A549 (cell line): Measurements from ENCODE around the gene CWF19L2. TPM values are rescaled to one million over a fixed set of nuclear protein-coding genes. Genes with fewer than 3 reads are reported as not detected.

Source experiments
- ATAC-seq, 2 experiments: fragments of 200-7000 bp in 1 of 2; fragments of >200 bp in 1 of 2; cut with Nextera tagmentation in 1 of 2; cut with Tn5 transposase in 1 of 2; 3 replicates each; pipeline versions ENCODE4 v1.8.0 to v1.9.1; 2018 to 2020; ENCODE audit warnings: mild to moderate bottlenecking in 1 of 2, moderate library complexity in 1 of 2
- CTCF ChIA-PET: fragments of 300-600 bp; sonication (Branson Sonifier 250); formaldehyde crosslinking; extraction: SDS; loops from one replicate; lab custom pipeline; 2021; ENCODE audit warnings: antibody characterized with exemption, inconsistent platforms; lab: Yijun Ruan, JAX
- POLR2A ChIA-PET: fragments of 350-600 bp; formaldehyde crosslinking; extraction: SDS; loops from one replicate; lab custom pipeline; 2021; ENCODE audit warnings: antibody characterized with exemption, inconsistent platforms; lab: Yijun Ruan, JAX
- DNase-seq, 2 experiments: peaks; one replicate each; pipeline versions ENCODE4 v3.0.0 to v3.0.0-alpha.2; 2011 to 2016; ENCODE audit warnings: low read depth in 1 of 2, low spot score in 1 of 2
- FAIRE-seq: peaks from 2 replicates; lab custom pipeline; 2011; peaks lifted over from hg19 to GRCh38; lab: Jason Lieb, UNC
- H3K27ac ChIP-seq, 2 experiments: fragments of >200 bp; sonication (Bioruptor Twin); formaldehyde crosslinking; 3 replicates each; pipeline ENCODE4 v1.5.1; 2016 to 2017
- H3K4me1 ChIP-seq: fragments of >200 bp; sonication (Bioruptor Twin); formaldehyde crosslinking; 3 replicates; pipeline ENCODE4 v1.6.1; 2016
- H3K4me2 ChIP-seq: fragments of >200 bp; sonication (Bioruptor Twin); formaldehyde crosslinking; 3 replicates; pipeline ENCODE4 v1.6.1; 2016
- H3K4me3 ChIP-seq: fragments of >200 bp; sonication (Bioruptor Twin); formaldehyde crosslinking; 3 replicates; pipeline ENCODE4 v1.5.1; 2016
- H3K9me3 ChIP-seq: fragments of >200 bp; sonication (Bioruptor Twin); formaldehyde crosslinking; 3 replicates; pipeline ENCODE4 v1.6.1; 2016
- CBX2 ChIP-seq: fragments of 200-600 bp; sonication (generic); IDR thresholded peaks from 2 replicates; pipeline ENCODE4 v1.6.1; 2016; ENCODE audit warnings: low read depth, mild to moderate bottlenecking, borderline replicate concordance
- CEBPB ChIP-seq, 2 experiments: fragments of >200 bp in 1 of 2; sonication (Bioruptor Twin) in 1 of 2; formaldehyde crosslinking in 1 of 2; IDR thresholded peaks; 2 replicates each; pipeline ENCODE4 v1.6.1; 2012 to 2016
- FOSB ChIP-seq: fragments of 250-450 bp; sonication (Bioruptor Pico); IDR thresholded peaks from 2 replicates; pipeline ENCODE4 v1.5.0; 2020; ENCODE audit warnings: mild to moderate bottlenecking, moderate library complexity
- FOXS1 ChIP-seq: fragments of 250-450 bp; sonication (Bioruptor Pico); IDR thresholded peaks from 2 replicates; pipeline ENCODE4 v1.5.0; 2020; ENCODE audit warnings: mild to moderate bottlenecking, moderate library complexity
- HDAC2 ChIP-seq: fragments of 200-600 bp; sonication (generic); IDR thresholded peaks from 2 replicates; pipeline ENCODE4 v1.6.1; 2016
- HMGXB4 ChIP-seq: fragments of 250-450 bp; sonication (Bioruptor Pico); IDR thresholded peaks from 2 replicates; pipeline ENCODE4 v1.5.0; 2021; ENCODE audit warnings: mild to moderate bottlenecking, moderate library complexity, borderline replicate concordance
- MAFK ChIP-seq: fragments of 450-650 bp; IDR thresholded peaks from 2 replicates; pipeline ENCODE4 v1.6.1; 2014; ENCODE audit not compliant: partially characterized antibody
- MYC ChIP-seq: IDR thresholded peaks from 2 replicates; pipeline ENCODE4 v1.6.1; 2012; ENCODE audit warnings: mild to moderate bottlenecking, inconsistent platforms, low read length, improper control_type of control experiment, borderline replicate concordance
- NR3C1 ChIP-seq: fragments of >200 bp; sonication (Bioruptor Twin); formaldehyde crosslinking; IDR thresholded peaks from 3 replicates; pipeline ENCODE4 v1.6.1; 2017
- PBX3 ChIP-seq: IDR thresholded peaks from 2 replicates; pipeline ENCODE4 v1.6.1; 2012
- PHF8 ChIP-seq: fragments of 200-600 bp; sonication (generic); IDR thresholded peaks from 2 replicates; pipeline ENCODE4 v1.6.1; 2016; ENCODE audit warnings: low read depth, mild to moderate bottlenecking, antibody characterized with exemption, moderate library complexity, borderline replicate concordance
- POLR2AphosphoS2 ChIP-seq: conservative IDR thresholded peaks from 2 replicates; pipeline ENCODE4 v1.6.1; 2012; ENCODE audit warnings: low read length, improper control_type of control experiment, inconsistent platforms
- RAD21 ChIP-seq, 2 experiments: fragments of >200 bp in 1 of 2; sonication (Bioruptor Twin) in 1 of 2; formaldehyde crosslinking in 1 of 2; IDR thresholded peaks in 1 of 2; conservative IDR thresholded peaks in 1 of 2; 2 replicates in 1 of 2; 3 replicates in 1 of 2; pipeline ENCODE4 v1.6.1; 2012 to 2018; ENCODE audit warnings: inconsistent platforms in 1 of 2
- RCOR1 ChIP-seq: fragments of 150-350 bp; IDR thresholded peaks from 2 replicates; pipeline ENCODE4 v1.6.1; 2014; ENCODE audit warnings: antibody characterized with exemption, low read length, low read depth
- RNF2 ChIP-seq: fragments of 200-600 bp; sonication (generic); IDR thresholded peaks from 2 replicates; pipeline ENCODE4 v1.6.1; 2016; ENCODE audit warnings: low read depth, mild to moderate bottlenecking, antibody characterized with exemption, moderate library complexity, borderline replicate concordance
- TFCP2L1 ChIP-seq: fragments of 250-450 bp; sonication (Bioruptor Pico); IDR thresholded peaks from 2 replicates; pipeline ENCODE4 v1.5.0; 2021; ENCODE audit warnings: mild to moderate bottlenecking
- WGBS: methylation state at CpG from one replicate; pipeline ENCODE4 v1.1.6; 2017; ENCODE audit errors: missing lambda C conversion rate; 5-methylcytosine and 5-hydroxymethylcytosine counted together
- polyA plus RNA-seq, 4 experiments: library from polyadenylated mRNA; depleted of rRNA in 3 of 4; stranded (reverse); fragments of >200 nt; fragmentation: RNase III in 1 of 4; extraction: RNeasy Plus Mini Kit Qiagen cat#74134 plus additional on column Dnase treatment in 1 of 4; gene quantifications; 2 replicates in 3 of 4; 3 replicates in 1 of 4; pipeline ENCODE4 v1.2.3, GENCODE V29; 2011 to 2017

Gene CWF19L2
- polyA plus RNA-seq, 2 of the 4 experiments (the other 2 are of a cell fraction), result 5.4 to 5.8 TPM

- peak overlapping the region; percentile 47 for H3K4me2 ChIP-seq
- WGBS, result 91% methylated on average over 3 of the region's 3 CpGs
- no peak overlapping the region for H3K4me3 ChIP-seq
- DNase-seq (peak in 1 of 2 experiments; percentile 2), FAIRE-seq (no peak), ATAC-seq (0 out of 6 replicates have a peak, but pooled peaks have one; percentile 21 to 47)
- H3K27ac ChIP-seq, result no peak overlapping the region; a peak in 2 of 6 replicates
- peaks cover 19% of the 10 kb centered on the region for H3K4me1 ChIP-seq
- no peaks in the 10 kb centered on the region for H3K9me3 ChIP-seq
- ChIA-PET CTCF (interaction anchor here (1.0 kb wide), 1 partner anchor 12 kb away, joined by 3 read pairs; no protein-coding TSS in a partner anchor), POLR2A (no interaction called here)
- TF ChIP-seq CEBPB (IDR thresholded peaks at IDR 0.05), result 0 out of 4 replicates have a peak, but pooled peaks of 1 of the 2 experiments have one; percentile 4
- TF ChIP-seq MAFK, result peak; percentile 62
- TF ChIP-seq FOSB (CRISPR knock-in tag), result no peak
- no peak for TF ChIP-seq RNF2
- TF ChIP-seq PBX3, result no peak
- no peak for TF ChIP-seq HDAC2
- TF ChIP-seq HMGXB4 (CRISPR knock-in tag), result no peak
Measured at GRCh38 chr11:107385361-107385981, 72.2 kb downstream of the CWF19L2 start.

- ATAC-seq, result no peak
- Histone ChIP-seq H3K4me3 (no peak overlapping the region), H3K4me2 (no peak overlapping the region), H3K9me3 (no peaks in the 10 kb centered on the region), H3K27ac (no peak overlapping the region; a peak in 1 of 6 replicates), H3K4me1 (peaks cover 19% of the 10 kb centered on the region)
- FAIRE-seq, result no peak
- TF ChIP-seq CBX2 (no peak), POLR2AphosphoS2 (no peak), MYC (no peak), RAD21 (conservative IDR thresholded peaks at IDR 0.05 in 1 of 2, IDR thresholded peaks at IDR 0.05 in 1 of 2) (no peak), HDAC2 (no peak), RNF2 (no peak), FOSB (CRISPR knock-in tag) (no peak), NR3C1 (no peak), TFCP2L1 (CRISPR knock-in tag) (no peak), RCOR1 (no peak), FOXS1 (CRISPR knock-in tag) (no peak)
- POLR2A ChIA-PET, result no interaction called here
- WGBS, result 18% methylated on average over 1 of the region's 1 CpG
- no peak for DNase-seq
- CTCF ChIA-PET, result interaction anchor here (1.0 kb wide), 1 partner anchor 13 kb away, joined by 3 read pairs; no protein-coding TSS in a partner anchor
Measured at GRCh38 chr11:107384144-107384852, 73.3 kb downstream of the CWF19L2 start.

- ChIA-PET POLR2A (no interaction called here), CTCF (no interaction called here)
- no peak overlapping the region for H3K27ac ChIP-seq
- no peaks in the 10 kb centered on the region for H3K9me3 ChIP-seq
- DNase-seq, result no peak
- ATAC-seq, result no peak
- no peak overlapping the region for H3K4me2 ChIP-seq
- 92% methylated on average over 7 of the region's 7 CpGs for WGBS
- no peak for TF ChIP-seq PHF8
- H3K4me3 ChIP-seq, result no peak overlapping the region
- peaks cover 8% of the 10 kb centered on the region; the same call in 1 of the 3 replicates for H3K4me1 ChIP-seq
- no peak for FAIRE-seq
Measured at GRCh38 chr11:107372439-107372838, 85.2 kb downstream of the CWF19L2 start.
